ENCODE measurements around the gene RAB21.

GRCh38 chr12:71755146-71755892 is 656 bp downstream of the RAB21 start:
- TF ChIP-seq, protein P1, sequence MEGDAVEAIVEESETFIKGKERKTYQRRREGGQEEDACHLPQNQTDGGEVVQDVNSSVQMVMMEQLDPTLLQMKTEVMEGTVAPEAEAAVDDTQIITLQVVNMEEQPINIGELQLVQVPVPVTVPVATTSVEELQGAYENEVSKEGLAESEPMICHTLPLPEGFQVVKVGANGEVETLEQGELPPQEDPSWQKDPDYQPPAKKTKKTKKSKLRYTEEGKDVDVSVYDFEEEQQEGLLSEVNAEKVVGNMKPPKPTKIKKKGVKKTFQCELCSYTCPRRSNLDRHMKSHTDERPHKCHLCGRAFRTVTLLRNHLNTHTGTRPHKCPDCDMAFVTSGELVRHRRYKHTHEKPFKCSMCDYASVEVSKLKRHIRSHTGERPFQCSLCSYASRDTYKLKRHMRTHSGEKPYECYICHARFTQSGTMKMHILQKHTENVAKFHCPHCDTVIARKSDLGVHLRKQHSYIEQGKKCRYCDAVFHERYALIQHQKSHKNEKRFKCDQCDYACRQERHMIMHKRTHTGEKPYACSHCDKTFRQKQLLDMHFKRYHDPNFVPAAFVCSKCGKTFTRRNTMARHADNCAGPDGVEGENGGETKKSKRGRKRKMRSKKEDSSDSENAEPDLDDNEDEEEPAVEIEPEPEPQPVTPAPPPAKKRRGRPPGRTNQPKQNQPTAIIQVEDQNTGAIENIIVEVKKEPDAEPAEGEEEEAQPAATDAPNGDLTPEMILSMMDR (conservative IDR thresholded peaks at IDR 0.05; ENCODE audit: low read length): no peak
- no peak for TF ChIP-seq EZH2phosphoT487 (IDR thresholded peaks at IDR 0.05; ENCODE audit: borderline replicate concordance)
